Natural killer cell treated with Interleukin-12 subunit alpha and Interleukin-12 subunit beta and Interleukin-15 and Interleukin-18, amount 100 ng/mL, for 72 hours (primary cell): ENCODE results near the gene TIMM13. TPM values are rescaled to one million over a fixed set of nuclear protein-coding genes. Genes with fewer than 3 reads are reported as not detected.

Experiments used
- ATAC-seq, 2 donors: fragments of 150-1000 bp; cut with Tn5 transposase in 1 of 2; sonication (Bioruptor Pico), chemical (Tn5 transposase) in 1 of 2; 2 replicates each; pipeline ENCODE4 v1.10.0; 2021
- DNase-seq: peaks from one replicate; pipeline ENCODE4 v3.0.0; 2022; ENCODE audit warnings: low spot score
- H3K27ac Mint-ChIP-seq, 2 donors: 1 replicate in 1 of 2; 2 replicates in 1 of 2; pipeline ENCODE4 v1.8.0; 2022; ENCODE audit warnings: mixed read lengths in 2 of 2, mild to moderate bottlenecking in 1 of 2, moderate library complexity in 1 of 2
- H3K27me3 Mint-ChIP-seq, 2 donors: 1 replicate in 1 of 2; 2 replicates in 1 of 2; pipeline ENCODE4 v1.8.0; 2022; ENCODE audit warnings: mixed read lengths in 2 of 2
- H3K36me3 Mint-ChIP-seq: one replicate; pipeline ENCODE4 v1.8.0; 2022; ENCODE audit warnings: mixed read lengths
- H3K4me1 Mint-ChIP-seq, 2 donors: 1 replicate in 1 of 2; 2 replicates in 1 of 2; pipeline ENCODE4 v1.8.0; 2022; ENCODE audit warnings: low read depth in 2 of 2, mixed read lengths in 2 of 2, mild to moderate bottlenecking in 1 of 2
- H3K4me3 Mint-ChIP-seq: one replicate; pipeline ENCODE4 v1.8.0; 2022; ENCODE audit warnings: mixed read lengths
- H3K9me3 Mint-ChIP-seq: 2 replicates; pipeline ENCODE4 v1.8.0; 2022; ENCODE audit warnings: mixed read lengths
- total RNA-seq, 2 donors: library from RNA; stranded (reverse); gene quantifications; one replicate each; pipeline ENCODE4 v1.2.3, GENCODE V29; 2022

TIMM13 gene
- total RNA-seq, 2 donors from 2014 or later: 80.1 to 124 TPM

DNA sequence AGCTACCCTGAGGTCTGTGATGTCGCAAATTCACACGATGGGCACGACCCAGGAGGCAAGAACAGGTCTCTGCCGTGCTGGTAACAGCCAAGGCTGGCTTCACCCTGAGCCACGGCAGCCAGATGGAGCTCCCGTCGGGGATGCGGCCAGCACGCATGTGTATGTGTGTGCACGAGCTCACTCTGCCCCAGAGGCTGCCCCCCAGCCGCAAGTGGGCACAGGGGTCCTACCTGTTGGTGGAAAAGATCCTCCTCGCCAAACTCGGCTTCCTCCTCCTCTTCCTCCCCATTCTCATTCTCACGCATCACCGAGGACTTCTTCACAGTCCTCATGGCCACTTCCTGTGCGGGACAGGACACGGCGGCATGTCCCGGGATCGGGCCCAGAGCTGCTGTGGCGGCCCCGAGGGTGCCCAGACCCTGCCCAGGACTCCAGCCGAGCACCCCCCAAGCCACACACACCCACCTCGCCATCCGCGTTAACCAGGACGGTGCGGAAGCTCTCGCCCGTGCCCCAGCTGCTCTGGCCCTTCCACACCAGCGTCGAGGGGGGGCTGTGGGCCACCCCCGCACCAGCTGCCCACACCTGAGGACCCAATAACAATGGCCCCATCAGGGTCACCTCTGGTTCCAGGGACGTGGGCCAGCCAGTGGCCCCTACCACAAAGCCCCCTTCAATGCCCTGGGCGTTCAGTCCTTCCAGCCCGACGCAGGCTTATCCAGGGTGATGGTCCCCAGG is 4.1 kb upstream of the TIMM13 start:
- ATAC-seq (no peak), DNase-seq (no peak)
- Mint-ChIP-seq H3K27me3 (no peaks in the 10 kb centered on the region), H3K4me1 (peaks cover 6 to 10% of the 10 kb centered on the region in 2 donors), H3K9me3 (no peaks in the 10 kb centered on the region), H3K27ac (no peak overlapping the region), H3K36me3 (no peaks in the 10 kb centered on the region), H3K4me3 (no peak overlapping the region)

DNA sequence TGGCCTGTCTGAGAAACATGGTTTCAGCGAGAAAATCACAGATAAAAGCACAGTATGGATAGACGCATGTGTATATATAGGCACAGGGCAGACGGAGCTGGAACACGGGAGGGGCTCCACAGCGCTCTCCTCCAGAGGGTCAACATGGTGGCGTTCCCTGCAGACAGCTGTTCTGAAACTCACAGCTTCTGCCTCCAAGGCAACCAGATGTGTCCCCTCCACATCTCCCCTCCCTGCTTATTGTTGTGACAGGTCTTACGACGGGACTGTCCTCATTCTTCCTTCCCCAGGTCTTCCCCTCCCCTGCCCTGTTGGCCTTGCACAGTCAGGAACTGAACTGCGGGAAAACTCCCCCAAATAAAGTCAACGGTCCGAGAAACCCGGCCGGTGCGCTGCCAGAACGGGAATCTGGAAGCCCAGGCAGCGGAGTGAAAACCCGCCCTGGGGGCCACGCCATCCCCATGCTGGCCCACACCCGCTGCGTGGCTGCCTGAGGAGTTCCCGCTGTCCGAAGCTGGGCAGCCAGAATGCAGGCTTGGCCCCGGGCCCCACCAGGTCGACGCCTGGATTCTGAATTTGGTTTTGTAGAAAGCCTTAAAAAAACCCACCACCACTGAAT is 2.6 kb upstream of the TIMM13 start:
- H3K4me3 Mint-ChIP-seq: no peak overlapping the region
- no peak for ATAC-seq
- H3K27ac Mint-ChIP-seq: no peak overlapping the region
- no peaks in the 10 kb centered on the region for H3K36me3 Mint-ChIP-seq
- H3K4me1 Mint-ChIP-seq: peaks cover 6 to 11% of the 10 kb centered on the region in 2 donors
- no peaks in the 10 kb centered on the region for H3K9me3 Mint-ChIP-seq
- H3K27me3 Mint-ChIP-seq: no peaks in the 10 kb centered on the region
- no peak for DNase-seq

DNA sequence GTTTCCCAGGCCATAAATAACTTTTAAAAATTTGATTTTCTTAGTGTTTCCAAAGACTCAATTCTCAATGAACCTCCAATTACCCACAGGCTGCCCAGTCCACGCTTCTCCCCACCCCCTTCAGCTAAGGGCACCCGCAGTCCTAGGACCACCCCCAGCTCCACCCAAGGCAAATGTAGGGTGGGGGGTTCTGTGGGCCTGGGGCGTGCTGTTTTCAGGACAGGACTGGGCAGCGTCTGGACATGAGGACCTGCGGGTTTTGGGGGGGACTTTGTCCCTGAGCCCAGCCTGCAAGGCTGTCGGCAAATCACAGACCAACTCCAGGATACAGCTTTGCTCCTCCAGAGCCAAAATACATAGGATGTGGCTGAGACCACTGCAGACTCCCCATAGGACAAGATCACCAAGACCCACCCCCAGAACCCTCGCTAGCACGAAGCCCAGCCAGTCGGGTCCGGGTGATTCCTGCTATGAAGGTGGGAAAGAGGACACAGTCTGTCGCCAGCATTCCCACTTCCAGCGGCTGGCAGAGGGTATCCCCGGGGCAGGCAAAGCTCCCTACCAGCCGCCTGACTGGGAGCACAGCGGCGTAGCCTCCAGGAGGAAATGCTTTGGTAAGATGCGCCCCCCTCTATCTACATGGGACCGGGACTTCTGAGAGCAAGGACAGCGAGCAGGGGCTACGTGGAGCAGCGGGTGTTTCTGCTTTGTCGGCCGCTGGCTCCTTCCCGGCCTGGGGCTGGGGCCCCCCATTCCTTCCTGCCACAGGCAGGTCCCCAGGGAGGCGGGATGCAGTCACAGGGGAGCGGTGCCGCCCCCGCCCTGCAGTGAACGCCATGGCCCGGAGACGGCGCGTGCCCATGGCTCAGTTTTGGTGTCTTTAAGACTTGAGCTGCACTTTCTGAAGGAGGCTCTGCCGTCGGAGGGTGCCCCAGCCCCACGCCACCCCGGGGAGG is 1.6 kb upstream of the TIMM13 start:
- H3K27ac Mint-ChIP-seq: no peak overlapping the region
- no peaks in the 10 kb centered on the region for H3K9me3 Mint-ChIP-seq
- H3K4me1 Mint-ChIP-seq: peaks cover 6 to 11% of the 10 kb centered on the region in 2 donors
- no peaks in the 10 kb centered on the region for H3K27me3 Mint-ChIP-seq
- H3K4me3 Mint-ChIP-seq: no peak overlapping the region
- DNase-seq: no peak
- no peaks in the 10 kb centered on the region for H3K36me3 Mint-ChIP-seq
- ATAC-seq: no peak

DNA sequence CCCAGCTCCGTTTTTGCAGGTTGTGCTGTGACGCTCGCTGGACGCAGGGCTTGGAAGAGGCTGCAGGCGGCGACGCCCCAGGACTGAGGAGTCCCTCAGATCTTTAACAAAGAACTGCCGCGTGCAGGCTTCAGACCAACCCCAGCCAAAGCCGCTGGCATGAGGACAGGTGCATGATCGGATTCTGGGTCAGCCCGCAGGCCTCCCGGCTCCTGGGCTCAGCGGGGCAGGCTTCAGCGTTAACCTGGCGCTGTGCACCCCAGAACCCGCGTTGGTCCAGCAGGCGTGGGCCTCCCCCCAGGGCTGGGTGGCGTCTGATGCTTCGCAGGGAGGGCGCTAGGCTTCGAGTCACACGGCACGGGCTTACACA is 920 bp upstream of the TIMM13 start:
- no peak for DNase-seq
- H3K27me3 Mint-ChIP-seq: no peaks in the 10 kb centered on the region
- no peak for ATAC-seq
- H3K4me1 Mint-ChIP-seq: peaks cover 6 to 11% of the 10 kb centered on the region in 2 donors
- H3K4me3 Mint-ChIP-seq: peak overlapping the region; percentile 91
- peak overlapping the region in 1 of 2 donors; percentile 93 for H3K27ac Mint-ChIP-seq
- no peaks in the 10 kb centered on the region for H3K9me3 Mint-ChIP-seq
- no peaks in the 10 kb centered on the region for H3K36me3 Mint-ChIP-seq

DNA sequence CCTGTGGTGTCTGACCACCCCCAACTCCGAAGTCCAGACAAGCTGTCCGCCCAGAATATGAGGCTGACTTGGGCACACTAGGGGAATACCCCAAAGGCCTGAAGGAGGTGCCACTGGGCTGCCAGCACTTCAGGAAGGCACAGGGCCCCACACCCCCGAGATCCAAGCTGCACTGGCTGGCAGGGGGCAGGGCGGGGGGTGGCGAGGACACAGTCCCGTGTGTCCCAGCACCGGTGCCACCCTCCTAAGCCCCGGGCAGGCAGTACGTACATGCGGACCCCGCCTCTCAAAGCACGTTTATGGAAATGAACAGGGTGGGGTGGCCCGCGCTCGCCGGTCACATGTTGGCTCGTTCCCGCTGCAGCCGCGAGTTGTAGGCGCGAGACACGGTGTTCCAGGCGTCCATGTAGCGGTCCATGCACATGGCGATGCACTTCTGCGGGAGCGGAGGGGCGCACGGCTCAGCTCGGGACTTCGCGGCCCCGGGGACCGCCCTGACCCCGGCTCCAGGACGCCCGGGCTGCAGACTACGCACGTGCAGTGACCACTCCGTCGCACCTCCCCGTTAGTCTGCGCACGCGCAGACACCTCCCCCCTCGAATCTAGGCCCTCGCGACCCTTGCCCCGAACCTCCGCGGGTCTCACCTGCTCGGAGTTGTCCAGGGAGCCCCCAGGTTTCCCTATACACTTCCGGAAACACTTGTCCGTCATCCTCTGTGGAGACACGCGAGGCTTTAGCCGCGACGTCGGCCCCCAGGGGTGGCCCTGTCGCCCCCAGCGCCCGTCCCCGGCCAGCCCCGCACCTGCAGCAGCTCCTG is 566 bp downstream of the TIMM13 start:
- Mint-ChIP-seq H3K27ac (peak overlapping the region; percentile 93 to 96), H3K4me1 (peaks cover 6 to 11% of the 10 kb centered on the region in 2 donors), H3K9me3 (no peaks in the 10 kb centered on the region), H3K4me3 (peak overlapping the region; percentile 91), H3K27me3 (no peaks in the 10 kb centered on the region), H3K36me3 (no peaks in the 10 kb centered on the region)
- ATAC-seq (peak; percentile 41), DNase-seq (no peak)

DNA sequence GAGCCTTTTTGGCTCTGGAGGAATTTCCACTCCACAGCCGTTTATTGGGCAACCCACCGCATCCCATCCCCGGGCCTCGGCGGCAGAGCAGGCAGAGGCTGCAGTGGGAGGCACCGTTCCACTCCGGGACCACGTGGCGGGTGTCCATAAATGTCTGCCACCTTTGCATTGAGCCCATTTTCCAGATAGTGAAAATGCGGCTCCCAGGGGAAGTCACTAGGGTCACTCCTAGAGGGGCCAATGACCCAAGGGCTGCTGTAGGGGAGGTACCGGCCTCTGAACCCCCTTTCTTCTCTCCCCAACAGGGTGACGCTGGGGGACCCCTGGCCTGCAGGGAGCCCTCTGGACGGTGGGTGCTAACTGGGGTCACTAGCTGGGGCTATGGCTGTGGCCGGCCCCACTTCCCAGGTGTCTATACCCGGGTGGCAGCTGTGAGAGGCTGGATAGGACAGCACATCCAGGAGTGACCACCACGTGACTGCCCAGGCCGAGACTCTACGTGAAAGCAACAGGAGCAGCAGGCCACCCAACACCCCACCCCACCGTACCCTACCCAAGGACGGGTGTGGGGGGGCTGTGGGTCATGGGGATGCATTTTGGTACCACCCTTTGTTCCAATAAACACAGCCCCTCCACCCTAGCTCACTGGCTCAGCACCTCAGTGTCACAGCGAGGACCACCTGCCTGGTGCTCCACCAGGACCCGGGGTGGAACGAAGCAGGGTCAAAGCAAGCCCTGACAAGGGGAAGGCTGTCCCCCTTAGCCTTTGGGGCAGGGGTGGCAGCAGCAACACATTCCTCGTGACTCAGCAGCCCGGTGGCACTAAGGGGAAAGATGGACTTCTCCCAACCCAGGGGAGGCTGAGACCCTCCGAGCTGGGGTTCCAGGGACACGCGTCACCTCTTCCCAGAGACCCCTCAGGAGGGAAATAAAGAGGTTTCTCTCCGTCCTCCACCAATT is 1.5 kb downstream of the TIMM13 start:
- Mint-ChIP-seq H3K4me1 (peaks cover 6 to 11% of the 10 kb centered on the region in 2 donors), H3K27ac (peak overlapping the region; percentile 29 to 93), H3K4me3 (peak overlapping the region; percentile 91), H3K9me3 (no peaks in the 10 kb centered on the region), H3K36me3 (no peaks in the 10 kb centered on the region), H3K27me3 (no peaks in the 10 kb centered on the region)
- DNase-seq (no peak), ATAC-seq (no peak)

DNA sequence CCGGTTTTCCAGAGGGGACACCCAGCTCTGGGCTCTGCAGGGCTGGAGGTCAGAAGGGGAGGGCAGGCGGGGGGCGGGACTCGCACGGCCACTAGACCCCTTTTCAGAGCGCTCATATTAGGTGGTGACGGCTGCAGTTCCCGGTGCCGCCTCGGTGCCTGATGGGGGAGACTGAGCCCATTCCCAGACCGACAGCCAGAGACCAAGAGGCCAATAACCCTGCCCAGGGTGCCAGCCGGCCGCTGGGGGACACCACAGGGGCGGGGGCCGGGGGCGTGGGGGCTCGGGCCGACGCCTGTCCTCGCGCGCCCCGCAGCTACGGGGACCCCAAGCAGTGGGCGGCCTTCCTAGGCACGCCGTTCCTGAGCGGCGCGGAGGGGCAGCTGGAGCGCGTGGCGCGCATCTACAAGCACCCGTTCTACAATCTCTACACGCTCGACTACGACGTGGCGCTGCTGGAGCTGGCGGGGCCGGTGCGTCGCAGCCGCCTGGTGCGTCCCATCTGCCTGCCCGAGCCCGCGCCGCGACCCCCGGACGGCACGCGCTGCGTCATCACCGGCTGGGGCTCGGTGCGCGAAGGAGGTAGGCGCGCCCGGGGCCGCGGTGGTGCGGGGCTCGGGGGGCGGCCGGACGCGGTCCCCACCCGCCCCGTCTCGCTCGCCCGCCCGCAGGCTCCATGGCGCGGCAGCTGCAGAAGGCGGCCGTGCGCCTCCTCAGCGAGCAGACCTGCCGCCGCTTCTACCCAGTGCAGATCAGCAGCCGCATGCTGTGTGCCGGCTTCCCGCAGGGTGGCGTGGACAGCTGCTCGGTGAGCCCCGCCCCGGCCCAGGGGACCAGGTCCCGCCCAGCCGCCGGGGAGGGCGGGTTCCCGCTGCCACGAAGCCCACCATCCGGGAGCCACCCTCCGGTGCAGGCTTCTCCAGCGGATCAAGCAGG is 2.4 kb downstream of the TIMM13 start:
- peaks cover 6 to 11% of the 10 kb centered on the region in 2 donors for H3K4me1 Mint-ChIP-seq
- ATAC-seq (no peak), DNase-seq (no peak)
- H3K4me3 Mint-ChIP-seq: no peak overlapping the region
- H3K27ac Mint-ChIP-seq: no peak overlapping the region
- H3K27me3 Mint-ChIP-seq: no peaks in the 10 kb centered on the region
- H3K36me3 Mint-ChIP-seq: no peaks in the 10 kb centered on the region
- H3K9me3 Mint-ChIP-seq: no peaks in the 10 kb centered on the region

DNA sequence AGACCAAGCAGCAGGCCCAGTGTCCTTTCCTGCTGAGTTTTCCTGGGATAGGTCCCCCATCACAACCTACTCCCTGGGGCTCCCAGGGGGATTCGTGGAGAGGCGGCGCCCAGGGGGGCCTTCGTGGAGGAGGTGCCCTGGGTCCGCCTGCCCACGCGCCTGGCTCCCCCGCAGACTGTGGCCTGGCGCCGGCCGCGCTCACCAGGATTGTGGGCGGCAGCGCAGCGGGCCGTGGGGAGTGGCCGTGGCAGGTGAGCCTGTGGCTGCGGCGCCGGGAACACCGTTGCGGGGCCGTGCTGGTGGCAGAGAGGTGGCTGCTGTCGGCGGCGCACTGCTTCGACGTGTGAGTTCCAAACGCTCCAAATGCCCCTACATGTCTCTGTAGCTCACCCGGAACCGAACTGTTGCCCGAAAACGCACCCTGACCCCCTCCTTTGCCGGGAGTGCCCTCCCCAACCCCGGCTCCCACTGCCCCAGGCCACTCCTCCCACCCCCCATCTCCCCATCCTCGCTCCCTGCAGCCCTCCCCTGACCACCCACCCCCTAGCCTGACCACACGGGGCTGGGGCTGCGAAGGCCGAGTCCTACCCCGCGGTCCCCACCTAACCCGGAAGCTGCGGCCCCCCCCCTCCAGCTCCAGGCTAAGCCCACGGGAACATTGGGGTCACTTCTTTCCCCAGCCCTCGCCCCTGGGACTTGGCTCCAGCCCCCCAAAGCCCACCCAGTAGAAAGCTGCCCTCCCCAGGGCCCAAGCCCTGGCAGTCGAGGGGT is 3.3 kb downstream of the TIMM13 start:
- Mint-ChIP-seq H3K4me3 (no peak overlapping the region), H3K27ac (no peak overlapping the region), H3K36me3 (no peaks in the 10 kb centered on the region), H3K4me1 (peaks cover 6 to 11% of the 10 kb centered on the region in 2 donors), H3K9me3 (no peaks in the 10 kb centered on the region), H3K27me3 (no peaks in the 10 kb centered on the region)
- ATAC-seq: no peak
- DNase-seq: no peak

DNA sequence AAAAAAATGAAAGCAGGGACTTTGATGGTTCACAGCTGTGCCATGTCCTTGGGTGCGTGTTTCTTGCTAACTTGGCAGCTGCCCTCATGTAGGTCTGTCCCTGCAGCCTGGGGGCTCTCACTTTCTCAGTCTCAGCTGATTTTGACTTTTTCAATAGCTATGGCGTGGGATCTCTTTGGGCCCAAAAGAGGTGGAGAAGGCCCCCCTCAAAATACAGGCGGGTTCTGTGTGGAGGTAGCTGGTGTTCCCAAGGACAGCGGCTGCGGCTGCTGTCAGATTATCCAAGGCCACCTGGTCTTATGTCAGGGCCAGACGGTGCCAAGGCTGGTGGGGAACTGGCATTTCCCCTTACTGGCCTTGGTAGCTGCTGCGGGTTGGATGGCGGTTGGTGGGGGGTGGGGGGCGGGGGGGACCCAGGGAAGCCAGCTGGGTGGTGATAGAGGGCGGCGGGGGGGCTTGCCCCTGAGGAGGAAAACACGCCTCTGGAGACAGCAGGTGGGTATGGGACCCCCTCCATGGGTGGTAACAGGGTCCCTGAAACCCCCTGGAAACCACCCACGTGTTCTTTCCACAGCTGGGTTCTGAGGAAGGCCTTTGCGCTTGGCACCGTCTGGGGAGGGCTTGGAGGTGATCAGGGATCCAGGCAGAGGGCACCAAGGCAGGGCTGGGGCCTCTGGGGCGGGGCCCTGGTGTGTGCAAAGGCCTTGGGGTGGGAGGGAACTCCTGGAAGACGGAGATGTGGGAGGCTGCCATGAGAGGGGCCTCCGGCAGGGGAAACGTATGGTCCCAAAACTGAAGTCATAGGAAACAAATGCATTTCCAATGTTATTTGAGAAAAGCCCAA is 4.1 kb downstream of the TIMM13 start:
- H3K9me3 Mint-ChIP-seq: no peaks in the 10 kb centered on the region
- no peaks in the 10 kb centered on the region for H3K27me3 Mint-ChIP-seq
- H3K4me3 Mint-ChIP-seq: no peak overlapping the region
- H3K4me1 Mint-ChIP-seq: peaks cover 6 to 11% of the 10 kb centered on the region in 2 donors
- H3K36me3 Mint-ChIP-seq: no peaks in the 10 kb centered on the region
- no peak overlapping the region for H3K27ac Mint-ChIP-seq
- ATAC-seq (no peak), DNase-seq (no peak)

DNA sequence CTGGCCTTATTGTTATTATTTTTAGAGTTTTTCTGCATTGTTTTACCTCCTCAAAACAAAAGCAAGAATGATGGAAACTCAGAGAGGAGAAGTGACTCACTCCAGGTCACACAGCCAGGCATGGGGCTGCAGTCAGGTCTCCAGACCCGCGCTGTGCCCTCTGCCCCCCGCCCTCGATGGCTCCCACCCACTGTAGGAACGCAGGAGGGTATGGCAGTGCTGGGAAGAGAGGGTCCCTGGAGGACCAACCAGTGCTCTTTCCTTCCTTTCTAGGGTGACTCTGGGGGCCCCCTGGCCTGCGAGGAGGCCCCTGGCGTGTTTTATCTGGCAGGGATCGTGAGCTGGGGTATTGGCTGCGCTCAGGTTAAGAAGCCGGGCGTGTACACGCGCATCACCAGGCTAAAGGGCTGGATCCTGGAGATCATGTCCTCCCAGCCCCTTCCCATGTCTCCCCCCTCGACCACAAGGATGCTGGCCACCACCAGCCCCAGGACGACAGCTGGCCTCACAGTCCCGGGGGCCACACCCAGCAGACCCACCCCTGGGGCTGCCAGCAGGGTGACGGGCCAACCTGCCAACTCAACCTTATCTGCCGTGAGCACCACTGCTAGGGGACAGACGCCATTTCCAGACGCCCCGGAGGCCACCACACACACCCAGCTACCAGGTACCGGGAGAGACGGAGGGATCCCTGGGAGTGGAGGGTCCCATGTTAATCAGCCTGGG is 5.6 kb downstream of the TIMM13 start:
- no peak for ATAC-seq
- Mint-ChIP-seq H3K9me3 (no peaks in the 10 kb centered on the region), H3K4me1 (peaks cover 0 to 4% of the 10 kb centered on the region in 2 donors), H3K27me3 (no peaks in the 10 kb centered on the region), H3K27ac (no peak overlapping the region), H3K4me3 (no peak overlapping the region), H3K36me3 (no peaks in the 10 kb centered on the region)
- no peak for DNase-seq
